GM23338 (cell line): Measurements from ENCODE around the gene PLEKHA7. TPM values are rescaled to one million over a fixed set of nuclear protein-coding genes. Genes with fewer than 3 reads are reported as not detected.

Experiments
- ATAC-seq: fragments of 200-7000 bp; cut with Tn5 transposase; 3 replicates; pipeline ENCODE4 v1.9.1; 2020
- DNase-seq: peaks from one replicate; pipeline ENCODE4 v3.0.0-alpha.2; 2015; ENCODE audit warnings: low spot score
- H2AFZ ChIP-seq: fragments of 200-600 bp; sonication (generic); 2 replicates; pipeline ENCODE4 v1.8.0; 2016; ENCODE audit warnings: antibody characterized with exemption, mild to moderate bottlenecking, moderate library complexity
- H3F3A ChIP-seq: fragments of 200-600 bp; sonication (generic); replicated peaks from 2 replicates; pipeline ENCODE4 v1.8.0; 2017; ENCODE audit warnings: antibody characterized with exemption, mixed run types, low read depth
- H3K27ac ChIP-seq: fragments of 200-600 bp; sonication (generic); 2 replicates; pipeline ENCODE4 v1.6.1; 2016; ENCODE audit warnings: low read depth
- H3K27me3 ChIP-seq: fragments of 200-600 bp; sonication (generic); 2 replicates; pipeline ENCODE4 v1.8.0; 2016; ENCODE audit warnings: mild to moderate bottlenecking, mixed run types, moderate library complexity; ENCODE audit not compliant: insufficient read depth
- H3K36me3 ChIP-seq: fragments of 200-600 bp; sonication (generic); 2 replicates; pipeline ENCODE4 v1.8.0; 2016; ENCODE audit warnings: mild to moderate bottlenecking; ENCODE audit not compliant: insufficient read depth
- H3K4me1 ChIP-seq: fragments of 200-600 bp; sonication (generic); 2 replicates; pipeline ENCODE4 v1.8.0; 2016; ENCODE audit warnings: mild to moderate bottlenecking, moderate library complexity; ENCODE audit not compliant: insufficient read depth
- H3K4me2 ChIP-seq: fragments of 200-600 bp; sonication (generic); 2 replicates; pipeline ENCODE4 v1.7.1; 2017; ENCODE audit warnings: mixed run types
- H3K4me3 ChIP-seq: fragments of 200-600 bp; sonication (generic); 2 replicates; pipeline ENCODE4 v1.6.1; 2016; ENCODE audit warnings: mixed run types
- H3K79me2 ChIP-seq: fragments of 200-600 bp; sonication (generic); replicated peaks from 2 replicates; pipeline ENCODE4 v1.8.0; 2017; ENCODE audit warnings: mild to moderate bottlenecking; ENCODE audit not compliant: insufficient read depth
- H3K9me2 ChIP-seq: fragments of 200-600 bp; sonication (generic); 2 replicates; pipeline ENCODE4 v1.8.0; 2017; ENCODE audit not compliant: insufficient read depth
- H4K20me1 ChIP-seq: fragments of 200-600 bp; sonication (generic); replicated peaks from 2 replicates; pipeline ENCODE4 v1.8.0; 2017; ENCODE audit warnings: mild to moderate bottlenecking; ENCODE audit not compliant: insufficient read depth
- H3K27ac Mint-ChIP-seq: 2 replicates; pipeline ENCODE4 v1.8.0; 2020; ENCODE audit warnings: inconsistent platforms, mild to moderate bottlenecking, moderate library complexity, mixed read lengths
- H3K27me3 Mint-ChIP-seq: 3 replicates; pipeline ENCODE4 v1.8.0; 2022; ENCODE audit warnings: low read depth, mild to moderate bottlenecking, moderate library complexity, mixed read lengths, inconsistent platforms; ENCODE audit not compliant: insufficient read depth, poor library complexity
- H3K36me3 Mint-ChIP-seq: 3 replicates; pipeline ENCODE4 v1.8.0; 2021; ENCODE audit warnings: low read depth, mild to moderate bottlenecking, inconsistent platforms, moderate library complexity, mixed read lengths
- H3K4me1 Mint-ChIP-seq: 3 replicates; pipeline ENCODE4 v1.8.0; 2020; ENCODE audit warnings: mild to moderate bottlenecking, inconsistent platforms, mixed read lengths
- H3K4me3 Mint-ChIP-seq: 3 replicates; pipeline ENCODE4 v1.8.0; 2021; ENCODE audit warnings: moderate library complexity, mild to moderate bottlenecking, inconsistent platforms, mixed read lengths
- H3K9me3 Mint-ChIP-seq: 3 replicates; pipeline ENCODE4 v1.8.0; 2020; ENCODE audit warnings: moderate library complexity, mild to moderate bottlenecking, inconsistent platforms, mixed read lengths
- CREB1 ChIP-seq: fragments of 250-450 bp; sonication (Bioruptor Pico); IDR thresholded peaks from 2 replicates; pipeline ENCODE4 v1.5.0; 2020; ENCODE audit warnings: low read depth, mild to moderate bottlenecking, moderate library complexity
- EZH2 ChIP-seq: fragments of 200-600 bp; sonication (generic); IDR thresholded peaks from one replicate; pipeline ENCODE4 v1.8.0; 2017; ENCODE audit warnings: antibody characterized with exemption, mild to moderate bottlenecking, low read depth; ENCODE audit not compliant: unreplicated experiment
- EZH2phosphoT487 ChIP-seq: fragments of 200-600 bp; sonication (generic); IDR thresholded peaks from one replicate; pipeline ENCODE4 v1.8.1; 2018; ENCODE audit warnings: antibody characterized with exemption; ENCODE audit not compliant: unreplicated experiment
- JUNB ChIP-seq: IDR thresholded peaks from one replicate; pipeline ENCODE4 v1.6.1; 2016; ENCODE audit warnings: antibody characterized with exemption; ENCODE audit not compliant: unreplicated experiment
- NANOG ChIP-seq: IDR thresholded peaks from 2 replicates; pipeline ENCODE4 v1.6.1; 2016; ENCODE audit warnings: antibody characterized with exemption, borderline replicate concordance
- POLR2AphosphoS5 ChIP-seq: IDR thresholded peaks from 2 replicates; pipeline ENCODE4 v1.6.1; 2016; ENCODE audit warnings: antibody characterized with exemption, low read depth
- STAT1 ChIP-seq: IDR thresholded peaks from one replicate; pipeline ENCODE4 v1.6.1; 2016; ENCODE audit warnings: antibody characterized with exemption; ENCODE audit not compliant: unreplicated experiment
- ZNF114 ChIP-seq: fragments of 250-450 bp; sonication (Bioruptor Pico); IDR thresholded peaks from 2 replicates; pipeline ENCODE4 v1.5.0; 2020; ENCODE audit warnings: mild to moderate bottlenecking, moderate library complexity
- ZNF331 ChIP-seq: fragments of 250-450 bp; sonication (Bioruptor Pico); IDR thresholded peaks from 2 replicates; pipeline ENCODE4 v1.5.0; 2020; ENCODE audit warnings: low read depth, mild to moderate bottlenecking, moderate library complexity
- ZNF462 ChIP-seq: fragments of 250-450 bp; sonication (Bioruptor Pico); IDR thresholded peaks from 2 replicates; pipeline ENCODE4 v1.5.0; 2020; ENCODE audit warnings: mild to moderate bottlenecking, moderate library complexity
- polyA plus RNA-seq: library from polyadenylated mRNA; unstranded; fragments of >200 nt; fragmentation: Nextera tagmentation; extraction: Ambion mirVana; gene quantifications from 2 replicates; pipeline ENCODE4 v1.2.1, GENCODE V29; 2016
- total RNA-seq: library from RNA; depleted of rRNA; stranded (reverse); fragments of >200 nt; shearing (Covaris generic); gene quantifications from 2 replicates; pipeline ENCODE4 v1.2.3, GENCODE V29; 2014
- TF ChIP-seq, protein P1 (sequence below), 2 experiments: fragments of 200-600 bp in 1 of 2; sonication (generic) in 1 of 2; conservative IDR thresholded peaks; 2 replicates each; pipeline versions ENCODE4 v1.5.1 to v1.6.1; 2016 to 2017; ENCODE audit warnings: antibody characterized with exemption in 2 of 2, low read depth in 2 of 2, mild to moderate bottlenecking in 2 of 2, moderate library complexity in 1 of 2
- TF ChIP-seq, protein P2 (sequence below): IDR thresholded peaks from 2 replicates; pipeline ENCODE4 v1.6.1; 2016; ENCODE audit warnings: antibody characterized with exemption
- TF ChIP-seq, protein P3 (sequence below): IDR thresholded peaks from one replicate; pipeline ENCODE4 v1.6.1; 2018; ENCODE audit warnings: antibody characterized with exemption; ENCODE audit not compliant: unreplicated experiment

Gene PLEKHA7
- total and polyA plus RNA-seq, 2 experiments from 2014 or later: 9.7 to 15.8 TPM

GRCh38 chr11:17046690-17047089 lies 32.5 kb upstream of the PLEKHA7 start:
- H3K27me3 Mint-ChIP-seq: peaks cover 5% of the 10 kb centered on the region
- Histone ChIP-seq H2AFZ (no peak overlapping the region), H3K27ac (no peak overlapping the region), H3K4me1 (no peaks in the 10 kb centered on the region), H3K9me2 (no peaks in the 10 kb centered on the region; the same call in 1 of the 2 replicates), H3K4me3 (no peak overlapping the region), H4K20me1 (no peaks in the 10 kb centered on the region), H3K27me3 (no peaks in the 10 kb centered on the region), H3K4me2 (no peak overlapping the region), H3K36me3 (no peaks in the 10 kb centered on the region), H3F3A (no peaks in the 10 kb centered on the region), H3K79me2 (no peaks in the 10 kb centered on the region)
- DNase-seq (no peak), ATAC-seq (no peak)
- H3K27ac Mint-ChIP-seq: no peak overlapping the region
- H3K9me3 Mint-ChIP-seq: peaks cover 9% of the 10 kb centered on the region
- TF ChIP-seq CREB1 (no peak), NANOG (no peak), EZH2 (no peak), STAT1 (no peak), ZNF114 (CRISPR knock-in tag) (no peak), ZNF462 (CRISPR knock-in tag) (no peak), JUNB (no peak), EZH2phosphoT487 (no peak), POLR2AphosphoS5 (no peak), ZNF331 (CRISPR knock-in tag) (no peak)
- TF ChIP-seq, protein P1, sequence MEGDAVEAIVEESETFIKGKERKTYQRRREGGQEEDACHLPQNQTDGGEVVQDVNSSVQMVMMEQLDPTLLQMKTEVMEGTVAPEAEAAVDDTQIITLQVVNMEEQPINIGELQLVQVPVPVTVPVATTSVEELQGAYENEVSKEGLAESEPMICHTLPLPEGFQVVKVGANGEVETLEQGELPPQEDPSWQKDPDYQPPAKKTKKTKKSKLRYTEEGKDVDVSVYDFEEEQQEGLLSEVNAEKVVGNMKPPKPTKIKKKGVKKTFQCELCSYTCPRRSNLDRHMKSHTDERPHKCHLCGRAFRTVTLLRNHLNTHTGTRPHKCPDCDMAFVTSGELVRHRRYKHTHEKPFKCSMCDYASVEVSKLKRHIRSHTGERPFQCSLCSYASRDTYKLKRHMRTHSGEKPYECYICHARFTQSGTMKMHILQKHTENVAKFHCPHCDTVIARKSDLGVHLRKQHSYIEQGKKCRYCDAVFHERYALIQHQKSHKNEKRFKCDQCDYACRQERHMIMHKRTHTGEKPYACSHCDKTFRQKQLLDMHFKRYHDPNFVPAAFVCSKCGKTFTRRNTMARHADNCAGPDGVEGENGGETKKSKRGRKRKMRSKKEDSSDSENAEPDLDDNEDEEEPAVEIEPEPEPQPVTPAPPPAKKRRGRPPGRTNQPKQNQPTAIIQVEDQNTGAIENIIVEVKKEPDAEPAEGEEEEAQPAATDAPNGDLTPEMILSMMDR (conservative IDR thresholded peaks at IDR 0.05; ENCODE audit: low read depth in 2 of 2): no peak
- TF ChIP-seq, protein P2, sequence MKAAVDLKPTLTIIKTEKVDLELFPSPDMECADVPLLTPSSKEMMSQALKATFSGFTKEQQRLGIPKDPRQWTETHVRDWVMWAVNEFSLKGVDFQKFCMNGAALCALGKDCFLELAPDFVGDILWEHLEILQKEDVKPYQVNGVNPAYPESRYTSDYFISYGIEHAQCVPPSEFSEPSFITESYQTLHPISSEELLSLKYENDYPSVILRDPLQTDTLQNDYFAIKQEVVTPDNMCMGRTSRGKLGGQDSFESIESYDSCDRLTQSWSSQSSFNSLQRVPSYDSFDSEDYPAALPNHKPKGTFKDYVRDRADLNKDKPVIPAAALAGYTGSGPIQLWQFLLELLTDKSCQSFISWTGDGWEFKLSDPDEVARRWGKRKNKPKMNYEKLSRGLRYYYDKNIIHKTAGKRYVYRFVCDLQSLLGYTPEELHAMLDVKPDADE: no peak
- TF ChIP-seq, protein P3, sequence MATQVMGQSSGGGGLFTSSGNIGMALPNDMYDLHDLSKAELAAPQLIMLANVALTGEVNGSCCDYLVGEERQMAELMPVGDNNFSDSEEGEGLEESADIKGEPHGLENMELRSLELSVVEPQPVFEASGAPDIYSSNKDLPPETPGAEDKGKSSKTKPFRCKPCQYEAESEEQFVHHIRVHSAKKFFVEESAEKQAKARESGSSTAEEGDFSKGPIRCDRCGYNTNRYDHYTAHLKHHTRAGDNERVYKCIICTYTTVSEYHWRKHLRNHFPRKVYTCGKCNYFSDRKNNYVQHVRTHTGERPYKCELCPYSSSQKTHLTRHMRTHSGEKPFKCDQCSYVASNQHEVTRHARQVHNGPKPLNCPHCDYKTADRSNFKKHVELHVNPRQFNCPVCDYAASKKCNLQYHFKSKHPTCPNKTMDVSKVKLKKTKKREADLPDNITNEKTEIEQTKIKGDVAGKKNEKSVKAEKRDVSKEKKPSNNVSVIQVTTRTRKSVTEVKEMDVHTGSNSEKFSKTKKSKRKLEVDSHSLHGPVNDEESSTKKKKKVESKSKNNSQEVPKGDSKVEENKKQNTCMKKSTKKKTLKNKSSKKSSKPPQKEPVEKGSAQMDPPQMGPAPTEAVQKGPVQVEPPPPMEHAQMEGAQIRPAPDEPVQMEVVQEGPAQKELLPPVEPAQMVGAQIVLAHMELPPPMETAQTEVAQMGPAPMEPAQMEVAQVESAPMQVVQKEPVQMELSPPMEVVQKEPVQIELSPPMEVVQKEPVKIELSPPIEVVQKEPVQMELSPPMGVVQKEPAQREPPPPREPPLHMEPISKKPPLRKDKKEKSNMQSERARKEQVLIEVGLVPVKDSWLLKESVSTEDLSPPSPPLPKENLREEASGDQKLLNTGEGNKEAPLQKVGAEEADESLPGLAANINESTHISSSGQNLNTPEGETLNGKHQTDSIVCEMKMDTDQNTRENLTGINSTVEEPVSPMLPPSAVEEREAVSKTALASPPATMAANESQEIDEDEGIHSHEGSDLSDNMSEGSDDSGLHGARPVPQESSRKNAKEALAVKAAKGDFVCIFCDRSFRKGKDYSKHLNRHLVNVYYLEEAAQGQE: no peak
- no peaks in the 10 kb centered on the region for H3K4me1 Mint-ChIP-seq
- H3K36me3 Mint-ChIP-seq: peaks cover 3% of the 10 kb centered on the region
- no peak overlapping the region for H3K4me3 Mint-ChIP-seq
